SK-N-SH treated with all-trans-retinoic acid at 6 μM for 48 hours (cell line): ENCODE measurements around the gene FAM237A.

Experiments used
- ATAC-seq: fragments of 200-7000 bp; cut with Tn5 transposase; 3 replicates; pipeline ENCODE4 v1.9.1; 2020; ENCODE audit warnings: mild to moderate bottlenecking, moderate library complexity
- ARNTL ChIP-seq: fragments of 450-650 bp; formaldehyde crosslinking; IDR thresholded peaks from 2 replicates; pipeline ENCODE4 v1.5.0; 2020; ENCODE audit warnings: low read depth, mild to moderate bottlenecking, moderate library complexity, borderline replicate concordance
- BACH2 ChIP-seq: fragments of 250-450 bp; sonication (Bioruptor Pico); IDR thresholded peaks from 2 replicates; pipeline ENCODE4 v1.9.0; 2021; ENCODE audit warnings: mild to moderate bottlenecking, borderline replicate concordance
- CREB5 ChIP-seq: fragments of 250-450 bp; sonication (Bioruptor Pico); IDR thresholded peaks from 2 replicates; pipeline ENCODE4 v1.5.1; 2020; ENCODE audit warnings: low read depth, mild to moderate bottlenecking, moderate library complexity
- CSDC2 ChIP-seq: fragments of 250-450 bp; sonication (Bioruptor Pico); IDR thresholded peaks from 2 replicates; pipeline ENCODE4 v1.5.0; 2020; ENCODE audit warnings: mild to moderate bottlenecking, moderate library complexity
- CSRNP3 ChIP-seq: fragments of 250-450 bp; sonication (Bioruptor Pico); IDR thresholded peaks from 2 replicates; pipeline ENCODE4 v1.5.1; 2021; ENCODE audit warnings: mild to moderate bottlenecking, moderate library complexity
- ESRRG ChIP-seq: fragments of 250-450 bp; sonication (Bioruptor Pico); IDR thresholded peaks from 2 replicates; pipeline ENCODE4 v1.6.1; 2021; ENCODE audit warnings: mild to moderate bottlenecking
- GLIS3 ChIP-seq: fragments of 250-450 bp; sonication (Bioruptor Pico); IDR thresholded peaks from 2 replicates; pipeline ENCODE4 v1.5.0; 2020; ENCODE audit warnings: mild to moderate bottlenecking, moderate library complexity
- ISL1 ChIP-seq: fragments of 250-450 bp; sonication (Bioruptor Pico); IDR thresholded peaks from 2 replicates; pipeline ENCODE4 v2.1.2; 2022; ENCODE audit warnings: mild to moderate bottlenecking, moderate library complexity
- OSR1 ChIP-seq: fragments of 250-450 bp; sonication (Bioruptor Pico); IDR thresholded peaks from 2 replicates; pipeline ENCODE4 v1.8.0; 2022; ENCODE audit warnings: moderate library complexity, mild to moderate bottlenecking, inconsistent platforms
- POU6F1 ChIP-seq: fragments of 250-450 bp; sonication (Bioruptor Pico); IDR thresholded peaks from 2 replicates; pipeline ENCODE4 v1.8.0; 2021; ENCODE audit warnings: low read depth, mild to moderate bottlenecking, moderate library complexity, borderline replicate concordance
- RARB ChIP-seq: fragments of 250-450 bp; sonication (Bioruptor Pico); IDR thresholded peaks from 2 replicates; pipeline ENCODE4 v1.8.0; 2021; ENCODE audit warnings: mild to moderate bottlenecking, moderate library complexity
- SNAI2 ChIP-seq: fragments of 250-450 bp; sonication (Bioruptor Pico); IDR thresholded peaks from 2 replicates; pipeline ENCODE4 v1.5.0; 2020; ENCODE audit warnings: mild to moderate bottlenecking, moderate library complexity
- TCF4 ChIP-seq: fragments of 250-450 bp; sonication (Bioruptor Pico); IDR thresholded peaks from 2 replicates; pipeline ENCODE4 v1.8.0; 2021; ENCODE audit warnings: mild to moderate bottlenecking, moderate library complexity, borderline replicate concordance
- TOX ChIP-seq: fragments of 250-450 bp; sonication (Bioruptor Pico); IDR thresholded peaks from 2 replicates; pipeline ENCODE4 v1.8.0; 2021; ENCODE audit warnings: mild to moderate bottlenecking, moderate library complexity, borderline replicate concordance
- ZC3H10 ChIP-seq: fragments of 250-450 bp; sonication (Bioruptor Pico); IDR thresholded peaks from 2 replicates; pipeline ENCODE4 v1.5.1; 2021; ENCODE audit warnings: mild to moderate bottlenecking, moderate library complexity
- ZFP30 ChIP-seq: fragments of 450-650 bp; formaldehyde crosslinking; IDR thresholded peaks from 2 replicates; pipeline ENCODE4 v1.5.0; 2022; ENCODE audit warnings: mild to moderate bottlenecking, moderate library complexity
- ZNF565 ChIP-seq: fragments of 450-650 bp; formaldehyde crosslinking; conservative IDR thresholded peaks from 2 replicates; pipeline ENCODE4 v1.5.0; 2020; ENCODE audit warnings: low read depth, mild to moderate bottlenecking, moderate library complexity
- ZNF70 ChIP-seq: fragments of 450-650 bp; formaldehyde crosslinking; IDR thresholded peaks from 2 replicates; pipeline ENCODE4 v1.5.0; 2020; ENCODE audit warnings: mild to moderate bottlenecking, moderate library complexity
- TF ChIP-seq, protein P1 (sequence below): fragments of 250-450 bp; sonication (Bioruptor Pico); IDR thresholded peaks from 2 replicates; pipeline ENCODE4 v1.8.0; 2020; ENCODE audit warnings: mild to moderate bottlenecking, moderate library complexity, borderline replicate concordance
- TF ChIP-seq, protein P2 (sequence below): fragments of 250-450 bp; sonication (Bioruptor Pico); IDR thresholded peaks from 2 replicates; pipeline ENCODE4 v1.5.0; 2020; ENCODE audit warnings: mild to moderate bottlenecking, moderate library complexity

FAM237A gene

GRCh38 chr2:206603243-206603642 lies 39.0 kb upstream of the FAM237A start (continued):
- no peak for TF ChIP-seq POU6F1 (CRISPR knock-in tag)
- TF ChIP-seq OSR1 (CRISPR knock-in tag) = no peak
- no peak for TF ChIP-seq ESRRG (CRISPR knock-in tag)
- TF ChIP-seq, protein P1, sequence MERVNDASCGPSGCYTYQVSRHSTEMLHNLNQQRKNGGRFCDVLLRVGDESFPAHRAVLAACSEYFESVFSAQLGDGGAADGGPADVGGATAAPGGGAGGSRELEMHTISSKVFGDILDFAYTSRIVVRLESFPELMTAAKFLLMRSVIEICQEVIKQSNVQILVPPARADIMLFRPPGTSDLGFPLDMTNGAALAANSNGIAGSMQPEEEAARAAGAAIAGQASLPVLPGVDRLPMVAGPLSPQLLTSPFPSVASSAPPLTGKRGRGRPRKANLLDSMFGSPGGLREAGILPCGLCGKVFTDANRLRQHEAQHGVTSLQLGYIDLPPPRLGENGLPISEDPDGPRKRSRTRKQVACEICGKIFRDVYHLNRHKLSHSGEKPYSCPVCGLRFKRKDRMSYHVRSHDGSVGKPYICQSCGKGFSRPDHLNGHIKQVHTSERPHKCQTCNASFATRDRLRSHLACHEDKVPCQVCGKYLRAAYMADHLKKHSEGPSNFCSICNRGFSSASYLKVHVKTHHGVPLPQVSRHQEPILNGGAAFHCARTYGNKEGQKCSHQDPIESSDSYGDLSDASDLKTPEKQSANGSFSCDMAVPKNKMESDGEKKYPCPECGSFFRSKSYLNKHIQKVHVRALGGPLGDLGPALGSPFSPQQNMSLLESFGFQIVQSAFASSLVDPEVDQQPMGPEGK (CRISPR knock-in tag) = no peak
- TF ChIP-seq CREB5 = no peak
- TF ChIP-seq CSDC2 (CRISPR knock-in tag) = no peak
- TF ChIP-seq ZNF565 (CRISPR knock-in tag) = no peak
- no peak for TF ChIP-seq ZNF70
- no peak for TF ChIP-seq ZFP30 (CRISPR knock-in tag)
- TF ChIP-seq TOX = no peak
- no peak for TF ChIP-seq RARB
- TF ChIP-seq ISL1 (CRISPR knock-in tag) = no peak
- TF ChIP-seq TCF4 (CRISPR knock-in tag) = no peak
- no peak for TF ChIP-seq SNAI2 (CRISPR knock-in tag)

- TF ChIP-seq ISL1 (CRISPR knock-in tag) = no peak
- TF ChIP-seq TOX = no peak
- no peak for TF ChIP-seq POU6F1 (CRISPR knock-in tag)
- TF ChIP-seq OSR1 (CRISPR knock-in tag) = no peak
- no peak for TF ChIP-seq ESRRG (CRISPR knock-in tag)
- no peak for TF ChIP-seq GLIS3 (CRISPR knock-in tag)
- TF ChIP-seq TCF4 (CRISPR knock-in tag) = no peak
- no peak for TF ChIP-seq ZNF565 (CRISPR knock-in tag)
- TF ChIP-seq, protein P1 (CRISPR knock-in tag) = no peak
- no peak for TF ChIP-seq ZNF70
- TF ChIP-seq ZFP30 (CRISPR knock-in tag) = no peak
- no peak for TF ChIP-seq ZC3H10
- no peak for TF ChIP-seq CSRNP3
- no peak for TF ChIP-seq ARNTL
- no peak for TF ChIP-seq SNAI2 (CRISPR knock-in tag)
- TF ChIP-seq BACH2 (CRISPR knock-in tag) = no peak
- TF ChIP-seq, protein P2, sequence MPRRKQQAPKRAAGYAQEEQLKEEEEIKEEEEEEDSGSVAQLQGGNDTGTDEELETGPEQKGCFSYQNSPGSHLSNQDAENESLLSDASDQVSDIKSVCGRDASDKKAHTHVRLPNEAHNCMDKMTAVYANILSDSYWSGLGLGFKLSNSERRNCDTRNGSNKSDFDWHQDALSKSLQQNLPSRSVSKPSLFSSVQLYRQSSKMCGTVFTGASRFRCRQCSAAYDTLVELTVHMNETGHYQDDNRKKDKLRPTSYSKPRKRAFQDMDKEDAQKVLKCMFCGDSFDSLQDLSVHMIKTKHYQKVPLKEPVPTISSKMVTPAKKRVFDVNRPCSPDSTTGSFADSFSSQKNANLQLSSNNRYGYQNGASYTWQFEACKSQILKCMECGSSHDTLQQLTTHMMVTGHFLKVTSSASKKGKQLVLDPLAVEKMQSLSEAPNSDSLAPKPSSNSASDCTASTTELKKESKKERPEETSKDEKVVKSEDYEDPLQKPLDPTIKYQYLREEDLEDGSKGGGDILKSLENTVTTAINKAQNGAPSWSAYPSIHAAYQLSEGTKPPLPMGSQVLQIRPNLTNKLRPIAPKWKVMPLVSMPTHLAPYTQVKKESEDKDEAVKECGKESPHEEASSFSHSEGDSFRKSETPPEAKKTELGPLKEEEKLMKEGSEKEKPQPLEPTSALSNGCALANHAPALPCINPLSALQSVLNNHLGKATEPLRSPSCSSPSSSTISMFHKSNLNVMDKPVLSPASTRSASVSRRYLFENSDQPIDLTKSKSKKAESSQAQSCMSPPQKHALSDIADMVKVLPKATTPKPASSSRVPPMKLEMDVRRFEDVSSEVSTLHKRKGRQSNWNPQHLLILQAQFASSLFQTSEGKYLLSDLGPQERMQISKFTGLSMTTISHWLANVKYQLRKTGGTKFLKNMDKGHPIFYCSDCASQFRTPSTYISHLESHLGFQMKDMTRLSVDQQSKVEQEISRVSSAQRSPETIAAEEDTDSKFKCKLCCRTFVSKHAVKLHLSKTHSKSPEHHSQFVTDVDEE = no peak
- no peak for ATAC-seq
Observed at GRCh38 chr2:206610451-206610850, 31.8 kb upstream of the FAM237A start.
